Cortex of kidney (tissue), 1 donor: ENCODE data around the gene GARNL3.

Experiments used
- DNase-seq: peaks from one replicate; lab custom pipeline; 2025; lab: John Stamatoyannopoulos, UW

GARNL3 gene

DNA sequence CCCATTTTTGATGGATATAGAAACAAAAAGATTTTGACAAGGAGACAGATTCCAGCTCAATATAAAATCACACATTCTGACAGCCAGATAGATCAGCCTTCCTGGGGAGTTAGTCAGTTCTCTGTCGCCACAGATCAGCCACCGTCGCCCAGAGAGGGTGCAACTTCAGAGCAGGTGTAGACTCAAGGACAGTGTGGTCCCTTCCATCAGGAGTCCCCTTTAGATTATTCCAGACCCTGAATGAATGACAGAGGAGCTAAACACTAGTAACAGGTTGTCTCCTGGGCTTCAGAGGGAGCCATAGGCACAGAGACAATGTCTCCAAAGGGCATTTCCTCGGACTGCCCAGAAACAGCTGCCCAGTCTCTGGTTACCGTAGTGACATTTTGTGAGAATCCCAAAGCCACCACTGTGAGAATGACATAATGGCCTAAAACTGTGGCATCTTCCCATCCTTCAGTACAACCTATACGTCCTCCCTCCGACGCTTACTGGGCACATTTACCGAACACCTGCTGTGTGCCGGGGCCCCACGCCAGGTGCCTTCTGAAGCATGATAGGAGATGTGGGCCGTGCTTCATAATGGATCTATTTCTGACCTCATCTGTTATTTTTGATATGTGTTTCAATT is 85.0 kb downstream of the GARNL3 start:
- no peak for DNase-seq

DNA sequence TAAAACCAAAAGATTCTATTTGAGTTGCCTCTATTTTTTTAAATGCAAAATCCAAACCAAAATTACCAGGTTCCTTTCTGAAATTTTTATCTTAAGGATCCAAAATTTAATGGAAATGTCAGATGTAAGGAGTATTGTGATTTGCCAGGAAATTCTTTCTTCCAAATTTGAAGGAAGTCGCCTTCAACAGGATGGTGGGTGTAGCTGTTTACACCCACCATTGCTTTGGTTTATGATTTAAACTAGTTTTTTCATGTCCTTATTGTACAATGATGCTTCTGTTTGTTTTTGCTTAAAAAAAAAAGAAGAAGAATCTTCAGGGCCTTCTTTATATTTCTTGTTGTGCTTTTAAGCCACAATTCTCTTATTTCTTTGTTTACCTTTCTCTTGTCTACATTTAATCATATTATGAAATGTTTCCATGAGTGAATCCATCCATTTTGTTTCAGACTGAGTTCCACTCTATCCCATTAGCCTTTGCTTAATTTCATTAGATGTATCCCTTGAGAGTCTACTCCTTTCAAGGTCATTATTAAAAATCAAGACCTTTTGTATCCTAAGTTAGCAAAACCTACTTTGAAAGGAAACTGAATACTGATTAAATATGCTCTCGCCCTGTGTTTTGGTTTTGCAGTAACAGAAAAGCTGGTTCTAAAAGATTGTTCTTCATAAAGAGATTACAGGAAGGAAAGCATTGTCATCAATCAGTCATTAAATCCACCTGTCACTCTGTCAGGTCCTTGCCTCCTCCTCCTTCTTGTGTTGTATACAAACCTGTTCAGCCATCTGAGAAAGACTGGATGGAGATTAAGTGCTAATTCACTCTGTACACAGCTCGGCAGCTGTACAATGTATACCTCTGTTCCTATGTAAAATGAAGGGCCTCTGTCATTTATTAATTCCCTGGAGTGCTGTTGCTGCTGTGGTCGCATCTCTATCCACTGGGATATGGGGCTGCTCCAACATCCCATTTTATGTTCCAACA is 86.9 kb downstream of the GARNL3 start:
- DNase-seq = no peak

DNA sequence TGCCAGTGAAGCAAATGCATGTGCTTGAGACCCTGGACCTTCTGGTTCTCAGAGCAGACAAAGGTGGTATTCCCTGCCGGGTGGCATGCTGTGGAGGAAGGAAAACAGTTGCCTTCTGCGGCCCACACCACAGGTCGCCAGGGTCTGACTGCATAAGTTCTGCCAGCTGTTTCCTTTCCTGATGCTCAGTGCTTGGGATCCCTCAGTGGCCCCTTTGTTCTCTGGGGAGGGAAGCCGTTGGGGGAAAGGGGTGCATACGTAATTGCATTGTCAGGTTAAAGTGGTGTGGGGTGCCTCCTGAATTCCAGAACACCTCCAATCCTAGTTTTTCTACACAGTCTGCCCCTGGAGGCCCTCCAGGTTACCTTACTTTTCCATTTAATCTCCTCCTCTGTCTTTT is 89.3 kb downstream of the GARNL3 start:
- DNase-seq = no peak

DNA sequence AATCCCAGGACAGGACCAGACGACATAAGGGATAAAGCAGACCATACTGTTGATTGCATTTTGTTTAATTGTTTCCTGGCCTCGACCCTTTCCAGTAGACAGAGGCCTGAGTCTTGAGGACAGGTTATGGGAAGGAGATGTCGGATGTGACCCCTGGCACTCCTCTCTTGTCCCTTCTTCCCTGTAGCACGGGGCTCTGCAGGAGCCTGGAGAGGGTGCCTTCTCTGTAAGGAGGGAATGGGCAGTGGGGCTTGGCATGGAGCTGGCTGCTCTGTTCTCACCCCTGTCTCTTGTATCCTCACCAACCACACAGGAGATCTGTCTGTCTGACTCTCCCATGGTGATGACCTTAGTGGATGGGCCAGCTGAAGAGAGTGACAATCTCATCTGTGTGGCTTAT is 92.3 kb downstream of the GARNL3 start:
- no peak for DNase-seq

DNA sequence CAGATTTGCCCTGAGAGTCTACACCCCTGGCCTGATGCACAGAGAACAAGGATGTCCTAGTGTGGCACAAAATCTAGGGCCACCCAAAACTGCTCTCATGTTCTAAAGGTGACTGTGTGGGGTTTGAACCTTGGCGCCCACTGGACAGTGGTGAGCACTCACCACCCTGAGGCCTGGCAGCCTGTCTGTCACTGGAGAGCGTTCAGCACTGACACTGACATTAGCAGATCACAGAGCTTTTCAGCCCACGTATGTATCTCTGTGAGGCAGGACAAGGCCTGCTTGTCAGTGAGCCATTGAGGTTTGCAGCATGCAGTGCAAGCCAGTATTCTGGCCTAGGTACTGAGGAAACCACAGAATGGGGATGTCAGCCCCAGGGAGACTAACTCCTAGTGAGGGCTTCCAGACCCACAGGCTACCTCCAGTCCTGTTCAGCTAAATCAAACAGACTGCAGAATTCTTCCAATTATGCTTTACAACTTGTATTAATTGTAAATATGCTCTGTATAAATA is 93.5 kb downstream of the GARNL3 start:
- no peak for DNase-seq

DNA sequence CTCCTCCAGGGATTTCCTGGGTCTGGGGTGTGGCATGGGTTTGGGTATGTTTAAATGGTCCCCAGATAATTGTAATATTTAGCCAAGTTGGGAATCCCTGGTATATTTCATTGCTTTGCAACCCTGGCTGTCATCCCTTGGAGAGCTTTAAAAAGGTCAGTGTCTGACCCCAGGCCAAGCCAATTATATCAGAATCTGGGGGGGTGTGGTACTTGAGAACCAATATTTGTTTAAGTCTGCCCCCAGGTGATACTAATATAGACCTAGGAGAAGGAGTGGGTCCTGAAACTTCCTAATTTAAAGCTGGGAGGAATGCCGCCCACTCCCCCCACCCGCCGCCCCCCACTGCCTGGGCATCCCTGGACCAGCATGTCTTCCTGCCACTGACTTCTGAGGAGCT is 94.2 kb downstream of the GARNL3 start:
- no peak for DNase-seq

DNA sequence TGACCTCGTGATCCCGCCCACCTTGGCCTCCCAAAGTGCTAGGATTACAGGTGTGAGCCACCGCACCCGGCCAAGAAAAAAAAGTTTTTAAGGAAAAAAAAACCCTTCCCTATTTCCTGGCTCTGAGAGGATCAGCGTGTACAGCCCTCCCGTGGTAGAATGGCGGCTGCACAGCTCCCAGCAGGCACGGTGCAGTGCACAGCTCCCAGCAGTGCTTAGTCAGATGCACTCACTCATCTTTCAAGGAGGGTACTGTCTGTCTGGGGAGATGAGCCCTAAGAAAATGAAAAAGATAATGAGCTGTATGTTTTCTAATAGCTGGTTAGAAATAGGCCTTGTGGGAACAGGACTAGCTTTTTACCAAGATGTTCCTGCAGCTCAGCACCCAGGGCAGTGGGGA is 95.7 kb downstream of the GARNL3 start:
- no peak for DNase-seq

DNA sequence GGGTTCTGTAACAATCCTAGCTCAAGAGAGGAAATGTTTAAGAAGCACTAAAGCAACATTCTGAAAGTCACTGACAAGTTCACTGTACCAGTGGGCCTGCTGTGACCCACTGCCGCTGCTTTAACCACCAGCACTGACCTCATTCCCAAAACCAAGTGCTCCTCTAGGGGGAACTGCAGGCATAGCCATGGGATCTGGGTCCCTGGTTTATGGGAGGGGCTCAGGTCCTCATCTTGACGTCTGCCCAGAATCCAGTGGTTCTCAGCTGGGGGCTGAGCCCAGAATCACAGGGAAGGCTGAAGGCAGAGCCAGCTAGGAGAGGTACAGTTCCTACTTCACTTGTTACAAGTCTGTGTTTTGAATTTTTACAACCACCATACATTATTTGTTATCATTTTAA is 96.3 kb downstream of the GARNL3 start:
- no peak for DNase-seq

DNA sequence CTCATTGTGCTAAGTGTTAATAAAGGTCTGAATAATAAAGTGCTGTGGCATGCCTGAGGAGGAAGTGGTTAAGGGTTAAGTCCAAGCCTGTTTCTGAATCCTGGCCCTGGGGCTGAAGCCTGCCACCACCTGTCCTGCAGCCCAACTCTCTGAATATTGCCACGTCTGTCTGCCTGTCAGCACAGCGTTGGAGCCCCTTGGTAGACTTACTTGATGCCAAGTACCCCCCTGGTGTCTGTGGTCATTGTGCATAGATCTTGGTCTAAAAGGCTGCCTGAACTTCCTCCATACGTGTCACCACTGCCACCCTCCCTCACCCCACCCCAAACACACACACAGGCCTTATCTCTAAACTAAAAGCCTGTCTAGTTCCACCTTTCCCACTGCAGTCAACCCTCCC is 97.0 kb downstream of the GARNL3 start:
- DNase-seq = no peak

DNA sequence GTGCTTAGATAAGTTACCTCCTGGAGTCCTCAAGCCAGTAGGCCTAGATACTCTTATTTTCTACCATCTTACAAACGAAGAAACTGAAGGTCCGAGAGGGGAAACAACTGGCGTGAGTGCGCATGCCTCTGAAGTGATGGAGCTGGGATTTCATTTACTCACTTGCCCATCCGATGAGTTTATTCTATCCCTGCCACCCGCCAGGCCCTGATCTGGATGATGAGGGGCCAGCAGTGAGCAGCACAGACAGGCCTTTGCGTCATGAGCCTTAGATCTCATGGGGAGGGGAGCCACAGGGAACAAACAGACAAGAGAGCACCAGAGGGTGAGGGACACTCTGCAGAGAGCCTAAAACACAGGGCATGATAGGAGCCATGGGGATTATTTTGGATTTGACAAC is 98.3 kb downstream of the GARNL3 start:
- no peak for DNase-seq

DNA sequence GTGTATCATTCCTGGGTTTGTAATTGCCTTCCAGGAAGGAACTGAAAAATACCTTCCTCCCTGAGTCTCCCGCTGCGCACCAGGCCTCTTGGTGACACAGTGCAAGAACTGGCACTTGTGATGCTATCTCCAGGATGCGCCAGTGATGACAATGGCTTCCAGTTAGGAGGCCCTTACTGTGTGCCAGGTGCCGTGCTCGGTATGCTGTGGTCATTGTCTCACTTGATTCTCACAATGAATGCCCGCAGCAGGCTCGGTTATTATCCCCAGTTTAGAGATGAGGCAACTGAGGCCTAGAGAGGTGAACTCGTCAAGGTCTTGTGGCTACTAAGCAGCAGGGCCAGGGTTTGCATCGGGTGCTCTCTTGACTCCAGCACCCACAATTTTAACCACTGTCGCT is 100.9 kb downstream of the GARNL3 start:
- DNase-seq = no peak

DNA sequence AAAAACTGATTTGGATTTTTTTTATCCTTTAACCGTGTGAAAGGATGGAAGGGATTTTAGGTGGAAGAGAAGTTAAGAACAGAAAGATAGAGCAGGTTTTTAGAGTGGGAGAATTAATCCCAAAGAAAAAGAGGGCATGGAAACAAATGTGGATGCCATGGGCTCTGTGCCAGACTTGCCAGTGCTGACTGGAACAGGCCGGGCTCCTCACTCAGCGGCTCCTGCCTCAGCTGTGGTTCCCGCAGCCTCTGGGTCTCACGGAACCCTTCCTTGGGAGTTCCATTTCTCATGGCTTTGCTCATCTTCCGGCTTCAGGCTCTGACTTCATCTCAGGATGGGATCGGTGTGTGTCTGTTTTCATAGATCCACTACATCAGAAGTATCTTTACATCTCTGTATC is 102.0 kb downstream of the GARNL3 start:
- DNase-seq = no peak

DNA sequence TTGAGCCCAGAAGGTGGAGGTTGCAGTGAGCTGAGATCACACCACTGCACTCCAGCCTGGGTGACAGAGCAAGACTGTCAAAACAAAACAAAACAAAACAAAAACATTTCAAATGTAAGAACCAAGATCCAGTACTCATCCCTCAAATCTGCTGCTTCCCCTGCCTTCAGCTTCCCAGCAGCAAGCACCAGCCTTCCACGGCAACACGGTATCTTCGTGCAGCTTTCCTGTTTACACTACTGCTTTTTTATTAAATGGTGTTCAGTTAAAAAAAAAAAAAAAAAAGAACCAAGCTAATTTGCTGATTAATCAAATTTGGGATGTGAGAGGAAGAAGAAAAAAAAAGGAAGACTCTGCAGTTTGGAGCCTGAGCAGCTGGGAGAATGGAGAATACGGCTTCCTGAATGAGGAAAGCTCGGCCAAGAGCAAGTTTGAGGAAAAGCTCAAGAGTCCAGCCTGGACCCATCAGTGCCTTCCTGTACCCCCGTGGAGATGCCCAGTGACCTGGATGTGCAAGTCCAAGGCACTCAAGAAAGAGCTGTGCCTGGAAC is 104.4 kb downstream of the GARNL3 start:
- DNase-seq = no peak

DNA sequence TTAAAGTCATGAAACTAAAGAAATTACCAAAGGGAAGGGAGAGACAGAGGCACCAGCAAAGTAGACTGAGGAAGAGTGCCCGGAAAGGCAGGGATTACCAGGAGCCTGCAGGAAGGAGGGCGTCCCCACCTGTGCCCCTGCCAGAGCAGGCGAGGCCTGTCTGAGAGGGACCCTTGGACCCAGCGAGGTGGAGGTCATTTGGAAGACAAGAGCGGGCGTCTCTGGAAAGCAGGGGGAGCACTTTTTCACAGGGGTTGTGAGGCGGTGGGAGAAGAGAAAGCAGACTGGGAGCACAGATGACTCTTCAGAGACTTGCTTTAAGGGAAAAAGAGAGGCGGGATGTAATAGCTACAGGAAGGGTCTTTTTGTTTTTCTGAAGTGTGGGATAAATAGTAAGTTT is 104.9 kb downstream of the GARNL3 start:
- DNase-seq = no peak

DNA sequence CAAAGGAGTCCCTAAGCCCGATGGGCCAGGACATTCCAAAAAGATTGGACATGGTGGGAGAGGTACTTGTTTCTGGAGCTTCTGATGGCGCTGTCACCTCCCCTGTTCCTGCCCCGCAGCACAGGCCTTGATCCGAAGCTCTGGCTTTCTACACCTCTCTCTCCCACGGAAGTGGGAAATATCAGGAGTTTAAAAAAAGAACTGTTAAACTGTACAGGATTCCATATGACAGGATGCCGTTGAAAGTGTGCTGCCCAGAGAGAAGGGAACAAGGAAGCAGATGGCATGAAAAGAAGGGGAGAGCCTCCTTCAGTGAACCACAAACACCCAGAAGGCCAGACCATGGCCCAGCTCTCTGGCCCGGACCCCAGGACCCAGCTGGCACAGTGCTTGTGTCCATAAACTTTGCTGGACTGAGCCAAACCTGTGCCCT is 105.6 kb downstream of the GARNL3 start:
- no peak for DNase-seq

DNA sequence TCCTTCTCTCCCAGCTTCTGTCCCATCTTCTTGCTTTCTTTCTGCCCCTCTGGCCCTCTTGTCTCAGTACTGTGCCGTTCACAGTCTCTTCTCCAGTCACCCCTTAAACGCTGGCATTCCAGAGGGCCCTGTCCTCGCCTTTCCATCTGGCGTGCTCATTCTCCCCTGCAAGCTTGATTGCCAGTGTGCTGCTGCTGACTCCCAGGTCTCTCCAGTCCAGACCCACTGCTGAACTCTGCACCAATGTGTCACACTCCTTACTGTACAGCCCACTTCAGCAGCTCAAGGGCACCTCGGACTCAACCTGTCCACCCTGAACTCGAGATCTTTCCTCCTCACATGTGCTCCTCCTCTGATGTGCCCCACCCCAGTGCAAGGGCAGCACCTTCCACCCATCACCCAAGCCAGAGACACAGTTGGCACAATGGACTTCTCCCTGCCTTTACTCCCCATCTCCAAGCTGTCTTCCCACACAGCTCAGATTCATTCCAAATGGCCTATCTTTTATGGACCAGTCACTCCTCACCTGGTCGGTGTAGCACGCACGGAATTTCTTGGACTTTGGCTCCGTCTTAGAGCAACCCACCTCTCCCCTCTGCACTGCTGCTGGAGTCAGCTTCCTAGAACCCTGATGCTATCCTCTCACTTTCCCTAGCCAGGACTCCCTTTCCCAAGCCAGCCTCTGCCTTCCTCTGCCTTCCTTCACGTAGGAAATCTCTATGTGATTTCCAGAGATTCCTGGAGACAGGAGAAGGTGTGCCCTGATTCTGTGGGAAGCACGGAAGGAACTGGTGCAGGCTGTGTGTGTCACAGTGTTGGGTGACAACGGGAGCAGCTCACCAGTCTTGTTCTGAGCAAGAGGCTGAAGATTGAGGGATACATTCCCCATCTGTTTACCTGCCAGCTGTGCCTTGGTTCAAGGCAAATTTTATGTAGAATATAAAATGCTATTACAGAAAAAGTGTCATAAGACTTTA is 106.4 kb downstream of the GARNL3 start:
- no peak for DNase-seq

DNA sequence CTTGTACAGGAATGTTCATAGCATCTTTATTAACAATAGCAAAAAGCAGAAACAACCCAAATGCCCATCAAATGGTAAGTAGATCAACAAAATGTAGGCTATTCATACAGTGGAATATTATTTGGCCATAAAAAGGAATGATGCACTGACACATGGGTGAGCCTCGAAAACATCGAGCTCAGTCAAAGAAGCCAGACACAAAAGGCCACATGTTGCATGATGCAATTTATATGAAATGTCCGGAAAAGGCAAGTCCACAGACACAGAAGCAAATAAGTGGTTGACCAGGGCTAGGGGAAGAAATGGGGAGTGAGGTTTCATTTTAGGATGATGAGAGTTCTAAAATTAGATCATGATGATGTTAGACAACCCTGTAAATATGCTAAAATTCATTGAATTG is 115.9 kb downstream of the GARNL3 start:
- DNase-seq = no peak

DNA sequence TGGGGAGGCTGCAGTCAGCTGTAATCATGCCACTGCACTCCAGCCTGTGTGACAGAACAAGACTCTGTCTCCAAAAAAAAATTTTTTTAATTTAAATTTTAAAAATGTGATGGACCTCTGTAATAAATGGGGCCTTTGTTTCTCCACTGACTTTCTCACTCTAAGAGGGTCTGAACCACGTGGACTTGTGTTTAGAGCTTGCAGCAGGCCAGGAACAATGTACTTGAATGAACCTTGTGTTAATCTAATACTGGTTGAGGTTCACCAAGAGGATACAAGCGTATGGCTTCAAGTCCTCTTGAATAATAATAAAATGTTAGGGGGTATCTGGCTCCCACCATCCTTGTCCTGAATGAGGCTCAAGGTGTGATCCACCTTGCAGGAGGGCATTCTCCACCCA is 118.0 kb downstream of the GARNL3 start:
- DNase-seq = no peak

DNA sequence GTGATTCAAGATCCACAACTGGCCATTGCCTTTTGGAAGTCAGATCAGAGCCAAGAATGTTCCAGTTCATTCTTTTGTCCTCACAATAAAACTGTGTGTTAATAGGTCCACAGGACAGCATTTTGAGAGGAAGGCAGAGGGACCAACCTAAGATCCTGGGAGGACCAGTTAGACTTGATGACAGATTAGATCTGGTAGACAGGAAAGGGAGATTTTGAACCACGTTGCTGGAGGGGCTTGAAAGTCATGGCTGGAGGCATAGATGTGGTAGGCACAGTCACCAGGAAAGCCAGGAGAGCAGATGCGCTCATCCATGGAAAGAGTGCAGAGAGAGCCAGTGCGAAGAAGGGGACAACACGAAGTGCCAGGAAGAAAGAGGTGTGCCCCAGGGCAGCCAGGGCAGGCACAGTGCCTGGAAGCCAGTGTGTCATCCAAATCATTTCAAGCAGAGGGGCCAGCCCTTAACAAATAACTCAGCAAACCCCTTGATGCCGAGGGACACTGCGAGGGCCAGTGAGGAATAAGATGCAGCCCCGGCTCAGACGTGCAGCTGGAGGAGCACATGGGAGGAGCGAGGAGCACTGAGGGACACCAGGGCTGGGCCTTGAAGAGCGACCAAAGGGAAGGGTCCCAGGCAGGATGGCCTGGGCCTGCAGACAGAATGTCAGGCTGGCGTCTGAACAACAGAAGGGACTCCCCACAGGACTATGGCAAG is 119.6 kb downstream of the GARNL3 start:
- DNase-seq = no peak

DNA sequence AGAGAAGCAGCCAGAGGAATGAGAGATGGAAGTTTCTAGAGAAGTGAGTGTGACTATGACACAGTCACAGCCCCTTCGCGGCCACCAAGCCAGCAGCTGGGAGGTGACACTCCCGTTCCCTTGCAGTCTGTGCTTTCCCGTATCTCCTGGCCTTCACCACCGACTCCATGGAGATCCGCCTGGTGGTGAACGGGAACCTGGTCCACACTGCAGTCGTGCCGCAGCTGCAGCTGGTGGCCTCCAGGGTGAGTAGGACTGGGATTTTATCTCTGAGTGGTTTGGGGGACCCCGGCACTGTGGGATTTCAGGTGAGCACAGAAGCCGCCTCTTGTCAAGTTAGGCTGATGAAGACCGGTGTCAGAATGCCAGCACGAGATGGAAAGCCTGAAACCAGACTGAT is 120.3 kb downstream of the GARNL3 start:
- DNase-seq = no peak

DNA sequence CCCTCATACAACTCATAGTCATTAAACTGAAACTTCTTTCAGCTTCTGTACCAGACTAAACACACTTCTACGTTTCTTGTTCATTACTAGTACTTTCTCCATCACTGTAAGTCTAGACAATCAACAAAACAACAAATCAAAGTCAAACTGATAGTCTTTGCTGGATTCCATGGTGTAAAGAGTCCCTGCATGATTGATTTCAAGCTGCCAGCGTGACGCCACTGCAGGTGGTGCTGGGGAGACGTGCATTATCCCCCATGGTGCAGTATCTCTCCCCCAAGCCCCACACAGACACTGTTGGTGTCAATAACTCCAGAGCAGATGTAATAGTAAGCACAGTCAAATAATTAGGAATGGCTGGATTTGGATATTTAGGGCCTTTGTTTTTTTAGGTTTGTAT is 121.7 kb downstream of the GARNL3 start:
- DNase-seq = no peak
